HepG2 (cell line): ENCODE measurements around the gene TMEM80. TPM values are rescaled to one million over a fixed set of nuclear protein-coding genes. Genes with fewer than 3 reads are reported as not detected.

Source experiments
- CREBL2 ChIP-seq: sonication (generic); formaldehyde crosslinking; IDR thresholded peaks from 2 replicates; pipeline ENCODE4 v1.8.1; 2023; ENCODE audit warnings: missing genetic modification reagents, mild to moderate bottlenecking, borderline replicate concordance
- SMC3 ChIP-seq: IDR thresholded peaks from 2 replicates; pipeline ENCODE4 v1.6.1; 2011; ENCODE audit warnings: low read length, improper control_type of control experiment
- TAF1 ChIP-seq: sonication (generic); formaldehyde crosslinking; IDR thresholded peaks from 2 replicates; pipeline ENCODE4 v1.4.0; 2020; ENCODE audit warnings: missing genetic modification reagents
- XBP1 ChIP-seq: sonication (generic); formaldehyde crosslinking; IDR thresholded peaks from 2 replicates; pipeline ENCODE4 v1.5.0; 2020; ENCODE audit warnings: missing genetic modification reagents
- ZBTB8A ChIP-seq: sonication (generic); formaldehyde crosslinking; IDR thresholded peaks from 2 replicates; pipeline ENCODE4 v1.4.0; 2020; ENCODE audit warnings: mild to moderate bottlenecking, low read depth, missing genetic modification reagents, borderline replicate concordance
- ZNF230 ChIP-seq: sonication (generic); formaldehyde crosslinking; IDR thresholded peaks from 2 replicates; pipeline ENCODE4 v1.4.0; 2020; ENCODE audit warnings: mild to moderate bottlenecking, missing genetic modification reagents
- ZNF263 ChIP-seq: sonication (generic); formaldehyde crosslinking; IDR thresholded peaks from 2 replicates; pipeline ENCODE4 v1.4.0; 2020; ENCODE audit warnings: missing genetic modification reagents
- ZNF331 ChIP-seq: sonication (generic); formaldehyde crosslinking; IDR thresholded peaks from 2 replicates; pipeline ENCODE4 v1.4.0; 2020; ENCODE audit warnings: missing genetic modification reagents
- ZNF704 ChIP-seq: sonication (generic); formaldehyde crosslinking; IDR thresholded peaks from 2 replicates; pipeline ENCODE4 v1.8.1; 2023; ENCODE audit warnings: mild to moderate bottlenecking, inconsistent platforms, moderate library complexity, missing genetic modification reagents, borderline replicate concordance
- ZNF776 ChIP-seq: sonication (generic); formaldehyde crosslinking; IDR thresholded peaks from 2 replicates; pipeline ENCODE4 v1.4.0; 2020; ENCODE audit warnings: mild to moderate bottlenecking, missing genetic modification reagents
- ZNF878 ChIP-seq: sonication (generic); formaldehyde crosslinking; IDR thresholded peaks from 2 replicates; pipeline ENCODE4 v1.8.1; 2023; ENCODE audit warnings: mild to moderate bottlenecking, missing genetic modification reagents, moderate library complexity
- polyA plus RNA-seq, 8 experiments: library from polyadenylated mRNA; depleted of rRNA in 3 of 8; stranded (reverse) in 7 of 8; unstranded in 1 of 8; fragments of >200 nt; fragmentation: Illumina TruSeq in 4 of 8; extraction: Trizol in 4 of 8; gene quantifications; 2 replicates each; pipeline versions ENCODE4 v1.2.1 to v1.2.3, GENCODE V29; 2011 to 2016; ENCODE audit warnings: low read depth in 4 of 8, missing spikeins in 1 of 8, mixed read lengths in 1 of 8; ENCODE audit not compliant: insufficient read depth in 1 of 8
- total RNA-seq, 5 experiments: library from RNA; depleted of rRNA; stranded (reverse); fragments of >200 nt; fragmentation: Illumina TruSeq; extraction: Trizol; gene quantifications; 2 replicates each; pipeline ENCODE4 v1.2.3, GENCODE V29; 2016; ENCODE audit warnings: low read depth in 1 of 5
- TF ChIP-seq, protein P1 (sequence below), 2 experiments: sonication (generic) in 1 of 2; formaldehyde crosslinking in 1 of 2; IDR thresholded peaks; 2 replicates each; pipeline versions ENCODE4 v1.6.1 to v1.9.0; 2014 to 2022; ENCODE audit warnings: antibody characterized with exemption in 1 of 2, borderline replicate concordance in 1 of 2, inconsistent platforms in 1 of 2, low read depth in 1 of 2, missing genetic modification reagents in 1 of 2
- TF ChIP-seq, protein P2 (sequence below): sonication (generic); formaldehyde crosslinking; IDR thresholded peaks from 2 replicates; pipeline ENCODE4 v1.5.1; 2020; ENCODE audit warnings: mild to moderate bottlenecking, missing genetic modification reagents, moderate library complexity
- TF ChIP-seq, protein P3 (sequence below): fragments of 450-650 bp; IDR thresholded peaks from 2 replicates; pipeline ENCODE4 v1.6.1; 2016

TMEM80 gene
- total and polyA plus RNA-seq, 2 of the 13 experiments (the other 11 are each of a cell fraction or from before 2014, with no cell fraction given): 5.6 to 17.1 TPM

DNA sequence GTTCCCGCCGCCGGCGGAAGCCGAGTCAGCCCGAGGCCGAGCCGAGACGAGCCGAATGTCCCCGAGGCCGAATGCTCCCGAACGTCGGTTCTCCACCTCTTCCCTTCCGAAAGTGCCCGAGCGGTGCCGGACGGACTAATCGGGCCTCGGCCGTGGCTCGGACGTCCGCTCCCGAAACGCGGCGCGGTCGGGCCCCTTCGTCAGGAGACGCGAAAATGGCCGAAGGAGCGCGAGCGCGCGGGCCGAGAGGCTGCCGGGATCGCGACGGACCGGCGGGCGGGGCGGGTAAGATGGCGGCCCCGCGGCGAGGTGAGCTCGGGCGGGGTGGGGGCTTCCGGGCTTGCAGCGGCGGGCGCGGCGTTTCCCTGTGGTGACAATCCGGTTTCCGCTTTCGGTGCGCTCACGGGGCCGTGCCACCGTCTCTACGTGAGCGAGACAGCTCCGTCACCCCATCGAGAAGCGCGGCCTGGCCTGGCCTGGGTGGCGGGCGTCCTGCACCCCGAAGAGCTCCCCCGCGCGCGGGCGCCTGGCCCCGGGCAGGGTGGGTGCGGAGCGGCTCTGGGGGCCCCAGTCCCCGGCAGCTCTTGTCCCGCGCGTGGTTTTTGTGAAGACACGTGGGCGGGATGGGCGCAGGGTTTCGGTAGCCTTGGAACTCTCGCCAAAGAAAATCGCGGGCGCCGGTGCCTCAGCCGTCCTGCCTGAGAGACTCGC, at the start of gene TMEM80 (continued):
- TF ChIP-seq, protein P1, sequence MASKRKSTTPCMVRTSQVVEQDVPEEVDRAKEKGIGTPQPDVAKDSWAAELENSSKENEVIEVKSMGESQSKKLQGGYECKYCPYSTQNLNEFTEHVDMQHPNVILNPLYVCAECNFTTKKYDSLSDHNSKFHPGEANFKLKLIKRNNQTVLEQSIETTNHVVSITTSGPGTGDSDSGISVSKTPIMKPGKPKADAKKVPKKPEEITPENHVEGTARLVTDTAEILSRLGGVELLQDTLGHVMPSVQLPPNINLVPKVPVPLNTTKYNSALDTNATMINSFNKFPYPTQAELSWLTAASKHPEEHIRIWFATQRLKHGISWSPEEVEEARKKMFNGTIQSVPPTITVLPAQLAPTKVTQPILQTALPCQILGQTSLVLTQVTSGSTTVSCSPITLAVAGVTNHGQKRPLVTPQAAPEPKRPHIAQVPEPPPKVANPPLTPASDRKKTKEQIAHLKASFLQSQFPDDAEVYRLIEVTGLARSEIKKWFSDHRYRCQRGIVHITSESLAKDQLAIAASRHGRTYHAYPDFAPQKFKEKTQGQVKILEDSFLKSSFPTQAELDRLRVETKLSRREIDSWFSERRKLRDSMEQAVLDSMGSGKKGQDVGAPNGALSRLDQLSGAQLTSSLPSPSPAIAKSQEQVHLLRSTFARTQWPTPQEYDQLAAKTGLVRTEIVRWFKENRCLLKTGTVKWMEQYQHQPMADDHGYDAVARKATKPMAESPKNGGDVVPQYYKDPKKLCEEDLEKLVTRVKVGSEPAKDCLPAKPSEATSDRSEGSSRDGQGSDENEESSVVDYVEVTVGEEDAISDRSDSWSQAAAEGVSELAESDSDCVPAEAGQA (IDR thresholded peaks at IDR 0.05; ENCODE audit: low read depth): peak; percentile 86
- TF ChIP-seq, protein P1 (CRISPR knock-in tag; IDR thresholded peaks at IDR 0.05; ENCODE audit: borderline replicate concordance): 0 out of 2 replicates have a peak, but pooled peaks have one; percentile 11
- no peak for TF ChIP-seq XBP1
- peak; percentile 87 for TF ChIP-seq TAF1 (CRISPR knock-in tag)
- no peak for TF ChIP-seq ZNF230 (CRISPR knock-in tag)
- peak; percentile 64; the same call in 1 of the 2 replicates for TF ChIP-seq CREBL2 (CRISPR knock-in tag)
- TF ChIP-seq ZNF878 (CRISPR knock-in tag): no peak; the same call in 1 of the 2 replicates
- 0 out of 2 replicates have a peak, but pooled peaks have one; percentile 79 for TF ChIP-seq ZNF704
- peak; percentile 65 for TF ChIP-seq ZNF263 (CRISPR knock-in tag)
- TF ChIP-seq, protein P2, sequence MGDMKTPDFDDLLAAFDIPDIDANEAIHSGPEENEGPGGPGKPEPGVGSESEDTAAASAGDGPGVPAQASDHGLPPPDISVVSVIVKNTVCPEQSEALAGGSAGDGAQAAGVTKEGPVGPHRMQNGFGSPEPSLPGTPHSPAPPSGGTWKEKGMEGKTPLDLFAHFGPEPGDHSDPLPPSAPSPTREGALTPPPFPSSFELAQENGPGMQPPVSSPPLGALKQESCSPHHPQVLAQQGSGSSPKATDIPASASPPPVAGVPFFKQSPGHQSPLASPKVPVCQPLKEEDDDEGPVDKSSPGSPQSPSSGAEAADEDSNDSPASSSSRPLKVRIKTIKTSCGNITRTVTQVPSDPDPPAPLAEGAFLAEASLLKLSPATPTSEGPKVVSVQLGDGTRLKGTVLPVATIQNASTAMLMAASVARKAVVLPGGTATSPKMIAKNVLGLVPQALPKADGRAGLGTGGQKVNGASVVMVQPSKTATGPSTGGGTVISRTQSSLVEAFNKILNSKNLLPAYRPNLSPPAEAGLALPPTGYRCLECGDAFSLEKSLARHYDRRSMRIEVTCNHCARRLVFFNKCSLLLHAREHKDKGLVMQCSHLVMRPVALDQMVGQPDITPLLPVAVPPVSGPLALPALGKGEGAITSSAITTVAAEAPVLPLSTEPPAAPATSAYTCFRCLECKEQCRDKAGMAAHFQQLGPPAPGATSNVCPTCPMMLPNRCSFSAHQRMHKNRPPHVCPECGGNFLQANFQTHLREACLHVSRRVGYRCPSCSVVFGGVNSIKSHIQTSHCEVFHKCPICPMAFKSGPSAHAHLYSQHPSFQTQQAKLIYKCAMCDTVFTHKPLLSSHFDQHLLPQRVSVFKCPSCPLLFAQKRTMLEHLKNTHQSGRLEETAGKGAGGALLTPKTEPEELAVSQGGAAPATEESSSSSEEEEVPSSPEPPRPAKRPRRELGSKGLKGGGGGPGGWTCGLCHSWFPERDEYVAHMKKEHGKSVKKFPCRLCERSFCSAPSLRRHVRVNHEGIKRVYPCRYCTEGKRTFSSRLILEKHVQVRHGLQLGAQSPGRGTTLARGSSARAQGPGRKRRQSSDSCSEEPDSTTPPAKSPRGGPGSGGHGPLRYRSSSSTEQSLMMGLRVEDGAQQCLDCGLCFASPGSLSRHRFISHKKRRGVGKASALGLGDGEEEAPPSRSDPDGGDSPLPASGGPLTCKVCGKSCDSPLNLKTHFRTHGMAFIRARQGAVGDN (CRISPR knock-in tag): peak; percentile 89
- TF ChIP-seq SMC3: no peak
- TF ChIP-seq ZNF331 (CRISPR knock-in tag): no peak
- no peak for TF ChIP-seq ZBTB8A (CRISPR knock-in tag)
- TF ChIP-seq, protein P3, sequence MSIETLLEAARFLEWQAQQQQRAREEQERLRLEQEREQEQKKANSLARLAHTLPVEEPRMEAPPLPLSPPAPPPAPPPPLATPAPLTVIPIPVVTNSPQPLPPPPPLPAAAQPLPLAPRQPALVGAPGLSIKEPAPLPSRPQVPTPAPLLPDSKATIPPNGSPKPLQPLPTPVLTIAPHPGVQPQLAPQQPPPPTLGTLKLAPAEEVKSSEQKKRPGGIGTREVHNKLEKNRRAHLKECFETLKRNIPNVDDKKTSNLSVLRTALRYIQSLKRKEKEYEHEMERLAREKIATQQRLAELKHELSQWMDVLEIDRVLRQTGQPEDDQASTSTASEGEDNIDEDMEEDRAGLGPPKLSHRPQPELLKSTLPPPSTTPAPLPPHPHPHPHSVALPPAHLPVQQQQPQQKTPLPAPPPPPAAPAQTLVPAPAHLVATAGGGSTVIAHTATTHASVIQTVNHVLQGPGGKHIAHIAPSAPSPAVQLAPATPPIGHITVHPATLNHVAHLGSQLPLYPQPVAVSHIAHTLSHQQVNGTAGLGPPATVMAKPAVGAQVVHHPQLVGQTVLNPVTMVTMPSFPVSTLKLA: no peak
- TF ChIP-seq ZNF776 (CRISPR knock-in tag): peak; percentile 79; the same call in 1 of the 2 replicates
